ENCODE data around the gene FNDC5.

FNDC5 gene

DNA sequence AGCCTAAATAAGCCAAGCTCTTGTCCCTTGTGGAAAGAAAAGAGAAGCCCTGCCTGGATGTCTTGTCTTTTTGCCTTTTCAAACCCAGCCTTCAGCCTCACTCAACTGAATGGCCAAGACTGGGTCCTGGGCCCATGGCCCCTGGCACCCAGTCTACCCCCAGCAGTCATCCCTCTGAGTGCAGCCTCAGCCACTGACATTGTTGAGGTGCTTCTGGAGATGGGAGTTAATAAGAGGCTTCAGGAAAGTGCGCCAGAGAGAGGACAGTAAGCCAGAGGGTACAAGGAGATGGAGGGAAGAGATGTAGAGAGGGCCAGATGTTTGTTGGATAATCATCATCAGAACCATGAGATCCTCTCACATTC is 6.8 kb downstream of the FNDC5 start:
- DNase-seq = no peak

DNA sequence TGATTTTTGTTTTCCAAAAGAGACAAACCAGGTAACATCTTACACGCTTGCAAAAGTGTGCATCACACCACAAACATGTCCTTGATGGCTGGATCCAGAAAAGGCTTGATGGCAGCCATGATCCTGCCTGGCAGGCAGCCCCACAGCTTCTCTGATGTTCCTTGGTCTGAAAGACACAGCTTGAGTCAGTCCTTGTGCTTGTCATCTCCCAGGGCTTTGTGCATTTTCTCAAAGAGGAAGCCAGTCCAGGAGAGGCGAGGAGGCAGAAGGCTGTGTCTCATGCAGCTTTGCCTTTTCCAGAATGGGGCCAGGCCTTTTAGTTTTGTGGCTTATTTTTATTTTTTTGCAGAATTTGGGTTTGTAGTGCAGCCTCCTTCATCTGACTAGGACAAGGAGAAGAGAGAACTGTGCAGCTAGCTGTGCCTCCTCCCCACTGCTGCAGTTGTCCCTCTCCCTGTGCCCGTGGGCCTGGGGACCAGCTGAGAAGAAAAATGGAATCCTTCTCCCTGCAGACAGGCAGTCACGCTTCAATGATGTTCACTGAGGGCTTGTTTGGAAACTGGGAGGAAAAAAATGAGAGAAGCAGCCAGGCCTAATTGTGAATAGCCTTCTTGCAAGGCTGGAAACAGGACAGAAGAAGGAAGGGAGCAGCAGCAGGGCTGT is 7.4 kb downstream of the FNDC5 start:
- no peak for DNase-seq

DNA sequence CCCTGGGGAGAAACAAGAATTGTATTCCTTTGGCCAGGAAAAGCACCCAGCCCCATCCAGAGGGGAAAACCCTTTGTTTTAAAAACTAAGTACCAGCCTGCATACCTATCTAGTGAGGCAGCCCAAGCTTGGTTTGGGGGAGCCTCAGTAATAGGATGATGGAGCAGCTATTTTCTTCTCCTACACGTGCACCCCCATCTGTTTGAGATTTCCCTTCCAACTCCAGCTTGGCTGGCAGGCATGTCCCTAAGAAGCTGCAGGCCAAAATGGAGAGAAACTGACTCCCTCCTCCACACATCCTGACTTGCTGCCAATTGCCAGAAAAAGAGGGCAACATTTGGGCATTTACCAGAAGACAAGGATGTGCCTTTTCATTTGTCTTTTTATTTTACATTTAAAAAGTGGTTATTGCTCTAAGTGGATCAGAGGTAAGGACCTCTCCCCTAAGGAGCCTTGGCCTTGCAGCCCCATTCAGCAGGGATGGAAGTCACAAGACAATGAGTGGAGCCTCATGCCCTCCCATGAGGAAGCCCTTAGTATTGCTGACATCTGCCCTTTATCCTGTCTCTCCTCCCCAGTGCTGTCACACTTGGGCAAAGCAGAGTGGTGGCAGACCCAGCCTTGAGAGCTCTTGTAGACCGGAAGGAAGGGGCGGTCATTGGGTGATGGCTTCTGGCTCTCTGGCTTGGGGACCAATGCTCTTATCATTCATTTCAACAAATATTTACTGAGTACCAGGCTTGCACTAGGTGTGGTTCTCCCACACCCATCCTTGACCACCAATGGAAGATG is 8.6 kb downstream of the FNDC5 start:
- DNase-seq = no peak

DNA sequence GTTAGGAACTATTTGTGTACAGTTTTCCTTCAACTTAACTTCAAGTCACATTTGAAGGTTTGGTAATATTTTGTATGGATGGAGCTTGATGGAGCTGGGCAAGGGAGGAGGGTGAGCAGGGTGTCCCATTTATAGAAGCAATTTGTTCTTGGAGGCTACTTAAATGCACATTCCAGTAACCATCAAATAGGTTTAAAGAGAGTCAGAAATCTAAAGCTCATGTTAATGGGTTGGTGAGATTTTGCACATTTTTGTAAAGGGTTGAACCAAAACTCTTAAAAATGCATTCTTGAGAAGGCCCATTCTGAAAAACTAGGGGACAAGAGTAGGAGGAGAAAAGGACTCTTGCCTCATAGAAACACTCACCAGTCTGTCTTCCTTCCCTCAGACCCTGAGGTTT is 10.1 kb downstream of the FNDC5 start:
- no peak for DNase-seq

DNA sequence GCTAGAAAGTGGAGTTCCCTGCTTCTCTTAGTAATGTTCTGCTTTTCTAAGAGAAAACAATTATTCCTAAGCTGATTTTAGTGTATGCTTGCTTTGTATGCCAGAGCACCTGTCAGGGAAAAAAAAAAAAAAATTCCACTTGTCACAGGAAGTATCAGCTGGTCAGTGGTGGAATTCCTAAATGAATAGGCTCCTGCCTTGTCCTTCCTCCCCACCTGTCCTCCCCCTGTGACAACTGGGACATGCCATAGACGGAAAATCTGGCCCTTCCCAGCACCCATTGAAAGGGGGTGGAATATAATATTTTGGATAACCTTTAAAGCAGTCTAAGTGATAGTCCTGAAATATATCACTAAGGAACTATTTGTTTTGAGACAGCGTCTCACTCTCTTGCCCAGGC is 10.8 kb downstream of the FNDC5 start:
- no peak for DNase-seq

DNA sequence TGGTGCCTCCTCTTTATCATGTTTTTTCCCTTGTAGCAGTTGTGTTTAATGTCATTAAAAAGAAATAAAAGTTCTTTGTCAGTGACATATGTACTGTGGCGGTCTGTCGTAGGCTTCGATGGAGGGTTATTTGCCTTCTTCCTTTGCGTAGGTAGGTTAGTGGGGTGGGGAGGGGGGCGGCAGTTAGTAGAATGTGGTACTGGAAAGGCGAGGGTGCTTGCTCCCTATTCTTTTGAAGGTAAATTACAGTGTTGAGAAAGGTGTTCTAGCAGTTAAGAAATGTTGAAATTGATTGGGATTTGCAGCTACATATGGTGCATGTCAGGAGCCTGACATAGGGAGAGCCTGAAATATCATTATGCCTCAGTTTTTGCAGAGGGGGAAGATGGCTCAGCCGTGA is 11.9 kb downstream of the FNDC5 start:
- DNase-seq = no peak

DNA sequence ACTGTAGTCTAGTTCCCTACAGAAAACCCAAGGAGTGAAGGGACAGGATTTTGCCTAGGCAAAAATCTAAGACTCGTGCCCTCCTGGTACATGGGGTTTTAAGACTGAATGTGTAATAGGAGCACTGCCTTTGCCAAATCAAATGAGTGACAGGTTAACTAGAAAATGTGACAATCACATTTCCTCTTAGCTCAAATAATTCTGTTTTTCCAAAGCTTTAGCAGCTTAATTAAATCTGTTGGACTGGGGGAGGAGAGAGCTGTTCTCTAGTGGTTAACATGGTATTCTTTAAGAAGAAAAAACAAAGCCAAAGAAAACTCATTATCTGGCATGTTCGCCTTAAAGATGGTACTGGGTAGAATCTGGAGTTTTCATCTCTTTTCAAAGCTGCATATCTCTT is 12.6 kb downstream of the FNDC5 start:
- no peak for DNase-seq

DNA sequence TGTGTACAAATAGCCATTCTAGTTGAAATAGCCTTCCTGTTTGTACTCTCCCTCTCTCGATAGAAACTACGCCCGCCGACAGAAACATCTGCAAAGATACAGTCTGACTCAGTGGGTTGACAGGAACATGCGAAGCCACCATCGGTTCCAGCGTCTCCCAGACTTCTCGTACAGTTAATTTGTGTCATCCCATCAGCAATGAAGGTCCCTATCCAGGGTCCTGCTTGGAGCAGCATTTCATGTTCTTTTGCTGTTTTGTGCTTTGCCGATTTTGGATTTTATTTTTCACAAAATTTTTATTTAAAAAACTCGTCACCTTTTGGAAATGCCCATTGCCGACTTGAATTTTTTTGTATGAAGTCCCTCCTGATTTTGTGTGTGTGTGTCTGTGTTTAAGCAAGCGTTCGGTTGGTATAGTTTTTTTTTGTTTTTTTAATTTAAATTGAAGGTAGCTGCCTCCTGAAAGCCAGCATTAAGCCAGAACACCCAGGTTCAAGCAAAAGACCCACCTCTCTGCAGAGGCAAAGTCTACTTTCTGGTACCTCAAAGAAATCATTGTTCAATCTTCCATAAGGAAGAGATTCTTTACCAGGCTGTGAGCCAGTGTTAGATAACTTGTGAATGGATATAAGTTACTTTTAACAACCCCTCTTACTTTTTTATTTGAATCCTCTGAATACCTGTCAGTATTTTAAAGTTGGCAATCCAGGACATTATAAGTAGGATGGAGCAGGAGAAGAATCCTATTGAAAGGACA is 14.7 kb downstream of the FNDC5 start:
- no peak for DNase-seq

DNA sequence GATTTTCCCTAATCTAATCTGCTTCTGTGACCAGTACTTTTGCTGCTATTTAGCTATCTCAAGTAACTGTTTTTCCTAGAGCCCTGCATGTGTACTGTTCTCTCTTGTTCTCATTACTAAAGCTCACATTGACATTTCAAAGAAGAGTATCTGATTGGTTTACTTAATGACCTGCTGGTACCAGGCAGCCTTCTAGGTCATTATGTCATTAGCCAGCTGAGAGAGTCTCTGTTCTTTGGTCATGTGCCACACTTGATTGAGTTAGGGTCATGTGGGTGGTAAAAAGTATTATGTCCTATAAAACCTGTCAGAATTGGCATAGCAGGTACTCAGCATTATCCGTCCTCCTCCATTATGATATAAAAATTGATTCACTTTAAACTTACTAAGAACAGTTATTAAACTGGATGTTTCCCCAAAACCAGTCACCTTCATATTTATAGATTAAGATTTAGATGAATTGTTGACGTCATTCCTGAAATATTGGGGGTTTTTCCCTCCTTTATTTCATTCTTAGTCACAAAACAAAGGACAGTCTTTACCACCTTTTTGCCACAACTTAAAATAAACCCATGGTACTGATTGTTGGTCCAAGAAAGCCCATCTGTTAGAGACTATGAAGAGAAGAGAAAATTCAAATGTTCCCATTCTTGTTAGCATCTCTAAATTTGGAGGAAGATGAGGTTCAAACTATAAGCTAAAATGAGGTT is 22.2 kb downstream of the FNDC5 start:
- no peak for DNase-seq

DNA sequence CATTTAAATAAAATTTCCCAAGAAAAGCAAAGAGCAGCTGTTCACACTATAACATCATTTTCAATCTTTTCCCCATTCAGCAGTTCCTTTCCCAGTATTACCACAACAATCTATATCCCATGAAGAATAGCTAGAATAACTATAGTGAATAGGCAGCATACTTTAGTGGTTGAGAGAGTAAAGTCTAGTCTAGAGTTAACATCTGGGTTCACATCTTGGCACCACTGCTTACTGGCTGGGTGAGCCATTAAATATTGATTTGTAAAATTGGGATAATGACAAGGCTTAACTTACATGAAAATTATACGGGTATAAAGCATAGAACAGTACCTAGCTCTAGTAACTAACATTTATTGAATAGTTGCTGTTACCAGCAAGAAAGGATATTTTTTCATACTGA is 38.8 kb downstream of the FNDC5 start:
- no peak for DNase-seq

DNA sequence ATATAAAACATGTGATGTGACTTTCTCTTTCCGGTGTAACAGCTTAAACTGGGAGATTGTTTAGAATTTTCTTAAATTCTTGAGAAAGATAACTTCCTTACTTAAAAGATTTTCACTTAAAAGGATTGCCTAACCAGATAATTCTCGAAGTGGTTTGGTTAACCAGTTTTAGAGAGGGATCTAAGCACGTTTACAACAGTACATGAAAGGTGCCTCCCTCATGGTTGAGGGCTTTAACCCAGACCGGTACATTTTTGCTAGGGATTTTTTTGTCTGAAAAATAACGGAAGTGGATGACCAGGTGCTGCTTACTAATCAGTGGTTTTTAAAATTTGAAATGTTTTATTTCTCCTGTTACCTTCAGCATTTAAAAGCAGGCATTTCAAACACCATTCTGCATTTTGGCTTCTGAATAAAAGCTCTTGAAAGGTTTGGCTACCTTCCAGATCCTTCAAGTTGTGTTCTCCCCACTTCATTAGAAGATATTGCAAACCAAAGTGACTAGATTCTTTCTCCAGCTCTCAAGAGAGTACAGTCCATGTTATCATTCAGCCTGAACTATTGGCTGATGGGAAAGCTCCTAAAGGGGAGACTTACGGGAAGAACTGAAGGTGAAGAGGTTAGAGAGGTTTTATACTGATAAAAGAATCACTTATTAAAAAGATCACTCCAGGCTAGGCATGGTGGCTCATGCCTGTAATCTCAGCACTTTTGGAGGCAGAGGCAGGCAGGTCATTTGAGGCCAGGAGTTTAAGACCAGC is 40.4 kb downstream of the FNDC5 start:
- no peak for DNase-seq

DNA sequence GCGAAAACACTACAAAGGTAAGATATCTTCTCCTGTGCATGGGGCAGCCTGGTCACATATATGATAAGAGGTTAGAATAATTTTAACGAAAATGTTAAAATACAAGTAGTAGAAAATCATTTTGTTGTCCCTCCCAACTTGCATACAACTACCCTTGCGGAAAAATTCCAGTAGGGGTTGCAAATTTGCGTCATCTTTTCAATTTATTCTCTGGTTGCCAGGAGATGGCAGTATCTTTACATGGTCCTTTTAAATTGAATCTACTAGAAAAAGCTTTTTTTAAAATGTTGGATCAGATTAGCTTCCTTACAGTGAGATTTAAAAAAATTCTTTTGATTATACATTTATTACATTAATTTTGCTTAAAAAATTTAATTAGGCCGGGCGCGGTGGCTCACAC is 42.4 kb downstream of the FNDC5 start:
- DNase-seq = no peak

DNA sequence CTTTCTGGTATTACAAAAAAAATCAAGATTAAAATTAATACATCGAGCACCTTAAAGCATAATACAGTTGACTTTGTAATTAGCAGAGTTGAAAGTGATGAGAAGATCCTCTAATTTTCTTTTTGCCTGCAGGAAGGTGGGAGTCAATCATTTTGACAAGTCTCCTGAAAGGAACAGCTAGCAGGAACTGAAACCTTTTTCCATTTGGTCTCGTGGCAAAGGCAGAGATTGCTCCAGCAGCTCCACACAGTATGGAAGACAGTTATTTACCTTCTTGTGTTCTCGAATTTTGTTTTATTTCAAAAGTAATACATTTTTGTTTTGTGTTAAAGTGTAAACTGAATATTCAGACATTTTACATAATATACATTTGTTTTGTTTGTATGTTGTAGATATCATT is 45.5 kb downstream of the FNDC5 start:
- no peak for DNase-seq

DNA sequence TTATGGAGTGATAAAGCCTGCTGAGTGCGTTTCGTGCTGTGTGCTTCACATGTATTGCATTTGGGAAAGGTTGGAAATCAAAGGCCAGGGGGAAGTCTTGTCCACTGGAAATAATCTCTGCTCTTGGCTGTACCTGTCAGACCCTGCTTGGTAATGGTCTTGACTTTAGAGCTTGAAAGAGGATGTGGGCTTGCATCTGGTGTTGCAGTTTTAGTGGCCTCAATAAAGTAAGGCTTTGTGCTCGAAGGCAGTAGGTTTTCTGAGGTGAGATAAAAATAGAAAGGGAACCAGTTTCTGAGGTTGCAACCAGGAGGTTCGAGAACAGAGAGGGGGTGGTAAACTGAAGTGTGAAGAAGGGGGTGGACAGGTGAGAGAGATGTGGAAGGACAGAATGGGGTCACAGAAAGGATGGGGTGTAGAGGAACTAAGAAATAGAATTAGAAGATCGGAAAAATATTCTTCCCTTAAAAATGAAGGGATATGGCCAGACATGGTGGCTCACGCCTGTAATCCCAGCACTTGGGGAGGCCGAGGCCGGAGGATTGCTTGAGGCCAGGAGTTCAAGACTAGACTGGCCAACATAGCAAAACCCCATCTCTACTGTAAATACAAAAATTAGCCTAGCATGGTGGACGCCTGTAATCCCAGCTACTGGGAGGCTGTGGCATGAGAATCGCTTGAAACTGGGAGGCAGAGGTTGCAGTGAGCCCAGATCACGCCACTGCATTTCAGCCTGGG is 51.7 kb downstream of the FNDC5 start:
- peak in 1 of 6 experiments; percentile 14 for DNase-seq

DNA sequence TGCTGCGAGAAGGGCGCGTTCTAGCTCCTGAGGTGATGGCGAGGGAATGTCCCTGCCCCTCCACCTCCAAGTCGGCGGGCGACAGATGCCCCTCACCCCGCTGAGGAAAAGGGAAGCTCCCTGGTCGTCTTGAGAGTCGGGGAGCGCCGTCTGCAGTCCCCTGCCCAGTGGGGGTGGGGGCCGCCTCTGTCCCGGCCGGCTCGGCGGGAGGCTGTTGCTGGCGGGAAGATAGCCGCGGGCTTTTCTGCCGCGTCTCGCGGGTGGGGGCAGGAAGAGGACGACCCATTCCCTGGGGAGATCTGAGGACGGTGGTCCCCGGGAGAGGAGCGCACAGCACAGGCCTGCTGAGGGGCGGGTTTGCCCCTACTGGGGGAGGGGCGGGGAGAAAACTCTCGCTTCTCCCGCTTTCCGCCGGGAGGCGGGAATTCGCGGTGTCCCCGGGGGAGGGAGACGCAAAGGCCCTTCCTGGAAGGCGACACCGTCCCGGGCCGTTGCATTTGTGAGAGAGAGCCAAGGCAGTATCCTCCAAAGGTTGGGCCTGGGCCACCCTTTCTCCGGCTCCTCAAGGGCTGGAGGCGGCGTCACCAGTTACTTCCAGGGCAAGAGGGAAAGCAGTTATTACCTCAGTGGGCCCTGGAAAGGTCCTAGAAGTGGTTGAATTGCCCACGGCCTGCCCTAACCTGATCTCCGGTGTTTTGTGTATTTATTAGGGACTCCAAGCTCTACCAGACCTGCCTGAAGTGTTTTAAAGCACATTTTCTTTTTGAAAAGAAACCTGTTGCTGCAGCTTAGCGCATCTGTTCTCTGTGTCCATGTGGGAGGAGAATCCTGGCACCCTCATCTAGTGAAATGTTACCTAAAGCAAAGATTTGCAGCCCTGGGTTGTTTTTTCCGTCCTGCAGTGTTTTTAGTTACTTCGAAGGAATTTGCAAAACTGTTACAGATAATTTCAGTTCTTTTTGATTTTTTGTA is 52.6 kb downstream of the FNDC5 start:
- peak in 4 of 6 experiments; percentile 33 to 58 (median 39) for DNase-seq

DNA sequence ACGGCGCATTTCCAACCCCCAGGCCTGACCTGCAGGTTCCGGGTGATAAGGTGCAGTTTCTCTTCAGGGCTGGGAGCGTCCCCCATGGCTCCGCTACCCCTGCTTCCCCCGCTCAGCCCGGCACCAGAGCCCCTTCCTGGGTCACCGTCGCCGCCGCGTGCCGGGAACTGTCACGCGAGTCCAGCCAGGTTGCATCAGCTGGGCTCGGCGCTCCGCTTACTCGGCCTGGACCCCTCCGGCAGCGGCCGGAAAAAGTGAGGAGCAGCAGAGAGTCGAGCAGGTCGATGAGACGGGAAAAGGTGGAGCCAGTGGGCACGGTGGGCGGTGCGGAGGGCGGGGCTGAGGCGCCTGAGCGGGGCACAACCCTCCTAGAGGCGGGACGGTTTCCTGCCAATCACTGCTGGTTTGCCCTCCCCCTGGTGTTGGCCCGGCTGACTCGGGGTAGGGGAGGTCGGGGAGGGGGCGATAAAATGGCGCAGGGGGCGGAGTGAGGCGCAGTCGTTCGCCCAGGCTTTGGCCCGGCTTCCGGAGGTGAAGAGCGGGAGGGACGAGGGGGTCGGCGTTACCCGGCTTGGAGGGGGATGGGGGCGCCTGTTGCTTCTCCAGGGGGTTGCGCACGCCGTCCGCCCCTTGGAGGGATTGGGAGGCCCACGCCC is 53.4 kb downstream of the FNDC5 start, which contains the start of the genes S100PBP and YARS1:
S100PBP (plus strand) TSS at position 495 of the 656 bp plus-strand sequence. CDS start 8,447 bp downstream, outside the sequence.
YARS1 (minus strand) TSS at position 200 of the 656 bp plus-strand sequence; CDS start at position 86, 114 bp downstream.
- peak; percentile 97 to 99 (median 98) for DNase-seq

DNA sequence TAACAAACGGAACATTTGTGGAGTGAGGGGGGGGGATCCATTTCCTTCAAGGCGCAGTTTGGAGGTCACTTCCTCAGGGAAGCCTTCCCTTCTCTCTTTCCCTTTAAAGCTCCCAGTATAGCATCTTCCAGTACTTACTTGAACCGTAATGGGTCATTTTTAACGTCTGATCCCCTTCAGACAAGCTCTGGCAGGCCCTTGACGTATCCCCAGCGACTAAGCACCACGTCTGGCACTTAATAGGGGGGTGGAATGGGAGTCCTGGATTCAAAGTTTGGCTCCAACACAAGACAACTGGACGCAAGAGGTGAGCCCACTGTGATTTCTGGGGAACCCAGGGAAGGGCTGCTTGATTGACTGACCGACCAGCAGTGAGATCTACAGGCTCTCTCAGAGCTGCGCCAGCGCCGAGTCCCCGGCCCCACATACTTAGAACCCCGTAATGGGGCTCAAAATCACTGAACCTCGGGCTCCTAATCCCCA is 54.0 kb downstream of the FNDC5 start:
- DNase-seq = no peak

DNA sequence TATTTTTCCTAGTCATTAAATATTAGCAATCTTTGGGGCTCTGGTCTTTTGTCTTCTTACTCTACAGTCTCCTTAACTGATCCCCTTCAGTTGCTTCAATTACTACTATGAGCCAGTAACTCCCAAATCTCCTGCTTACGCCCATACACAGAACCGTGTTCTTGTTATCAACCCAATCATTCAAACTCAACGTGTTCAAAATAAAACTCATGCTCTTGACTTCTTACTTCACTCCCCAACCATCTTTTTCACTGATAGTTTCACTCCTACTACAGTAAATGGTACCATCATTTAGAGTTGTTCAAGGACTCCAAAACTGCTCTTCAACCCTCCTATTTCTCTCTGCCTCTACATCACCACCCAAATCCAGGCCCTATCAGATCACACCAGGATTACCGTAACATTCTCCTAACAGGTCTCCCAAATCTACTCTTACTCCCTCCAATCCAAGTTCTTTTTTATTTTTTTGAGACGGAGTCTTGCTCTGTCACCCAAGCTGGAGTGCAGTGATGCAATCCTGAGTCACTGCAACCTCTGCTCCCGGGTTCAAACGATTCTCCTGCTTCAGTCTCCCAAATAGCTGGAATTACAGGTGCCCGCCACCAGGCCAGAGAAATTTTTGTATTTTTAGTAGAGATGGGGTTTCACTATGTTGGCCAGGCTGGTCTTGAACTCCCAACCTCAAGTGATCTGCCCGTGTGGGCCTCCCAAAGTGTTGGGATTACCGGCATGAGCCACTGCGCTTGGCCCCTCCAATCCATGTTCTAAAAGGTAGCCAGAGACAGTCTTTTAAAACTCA is 56.6 kb downstream of the FNDC5 start:
- DNase-seq = no peak
